Activated T-cell treated with anti-CD3 and anti-CD28 coated beads, Interleukin-2, amount 50 U/mL, for 72 hours (primary cell): ENCODE results near the gene ALCAM. TPM values are rescaled to one million over a fixed set of nuclear protein-coding genes. Genes with fewer than 3 reads are reported as not detected.
A peak's percentile ranks its signal among the peaks of the same experiment; 100 is the strongest.

Experiments
- ATAC-seq, 2 donors: fragments of 150-1000 bp; cut with Tn5 transposase; replicated peaks in 1 of 2; 2 replicates each; pipeline ENCODE4 v1.10.0; 2021; ENCODE audit warnings: moderate library complexity in 2 of 2, mild to moderate bottlenecking in 1 of 2
- DNase-seq, 2 donors: peaks; one replicate each; pipeline ENCODE4 v3.0.0; 2021 to 2022; ENCODE audit warnings: mixed read lengths in 1 of 2
- H3K27ac Mint-ChIP-seq: one replicate; pipeline ENCODE4 v1.8.0; 2022; ENCODE audit warnings: mild to moderate bottlenecking, moderate library complexity, mixed read lengths
- H3K27me3 Mint-ChIP-seq: one replicate; pipeline ENCODE4 v1.8.0; 2022; ENCODE audit warnings: low read depth, mixed read lengths
- H3K36me3 Mint-ChIP-seq, 2 donors: one replicate each; pipeline ENCODE4 v1.8.0; 2022; ENCODE audit warnings: mixed read lengths in 2 of 2, mild to moderate bottlenecking in 1 of 2; ENCODE audit not compliant: insufficient read depth in 2 of 2
- H3K4me1 Mint-ChIP-seq: one replicate; pipeline ENCODE4 v1.8.0; 2022; ENCODE audit warnings: low read depth, mixed read lengths
- H3K4me3 Mint-ChIP-seq, 2 donors: one replicate each; pipeline ENCODE4 v1.8.0; 2022; ENCODE audit warnings: mild to moderate bottlenecking in 2 of 2, mixed read lengths in 2 of 2, moderate library complexity in 2 of 2
- H3K9me3 Mint-ChIP-seq, 2 donors: one replicate each; pipeline ENCODE4 v1.8.0; 2022; ENCODE audit warnings: mixed read lengths in 2 of 2
- total RNA-seq, 2 donors: library from RNA; stranded (reverse); gene quantifications; one replicate each; pipeline ENCODE4 v1.2.3, GENCODE V29; 2022

ALCAM gene
- total RNA-seq, 2 donors from 2014 or later, result 19.4 to 22.0 TPM

- Mint-ChIP-seq H3K9me3 (no peaks in the 10 kb centered on the region), H3K4me1 (no peaks in the 10 kb centered on the region), H3K27ac (no peak overlapping the region), H3K27me3 (no peaks in the 10 kb centered on the region), H3K36me3 (no peaks in the 10 kb centered on the region), H3K4me3 (no peak overlapping the region)
- no peak for ATAC-seq
- DNase-seq, result no peak
Observed at GRCh38 chr3:105429034-105429762, 62.5 kb downstream of the ALCAM start.

- H3K27me3 Mint-ChIP-seq, result no peaks in the 10 kb centered on the region
- no peak overlapping the region for H3K27ac Mint-ChIP-seq
- no peak for ATAC-seq
- H3K4me1 Mint-ChIP-seq, result no peaks in the 10 kb centered on the region
- H3K4me3 Mint-ChIP-seq, result no peak overlapping the region
- no peaks in the 10 kb centered on the region for H3K36me3 Mint-ChIP-seq
- DNase-seq, result no peak
- H3K9me3 Mint-ChIP-seq, result no peaks in the 10 kb centered on the region
Observed at GRCh38 chr3:105430455-105430854, 63.7 kb downstream of the ALCAM start.

DNA sequence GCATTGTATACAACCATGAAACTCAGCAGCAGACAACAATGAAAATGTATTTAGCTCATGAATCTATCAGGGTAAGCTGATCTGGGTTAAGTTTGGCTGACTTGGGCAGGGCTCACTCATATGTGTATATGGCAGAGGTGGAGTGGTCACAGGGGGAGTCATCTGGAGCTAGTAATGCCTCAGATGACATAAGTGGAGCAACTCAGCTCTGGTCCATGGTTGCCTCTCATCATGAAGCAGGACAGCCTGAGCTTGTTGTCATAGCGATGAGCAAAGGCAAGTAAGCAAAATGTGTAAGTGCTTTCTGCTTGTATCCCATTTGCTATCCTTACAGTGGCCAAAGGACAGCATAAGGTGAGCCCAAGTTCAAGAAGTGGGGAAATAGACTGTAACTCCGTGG, 64.5 kb downstream of the ALCAM start:
- no peak overlapping the region for H3K4me3 Mint-ChIP-seq
- no peaks in the 10 kb centered on the region for H3K4me1 Mint-ChIP-seq

GRCh38 chr3:105435277-105435676, 68.6 kb downstream of the ALCAM start:
- DNase-seq (no peak), ATAC-seq (no peak)
- no peaks in the 10 kb centered on the region for H3K4me1 Mint-ChIP-seq
- H3K27ac Mint-ChIP-seq, result no peak overlapping the region
- H3K27me3 Mint-ChIP-seq, result no peaks in the 10 kb centered on the region
- no peak overlapping the region for H3K4me3 Mint-ChIP-seq
- no peaks in the 10 kb centered on the region for H3K9me3 Mint-ChIP-seq
- H3K36me3 Mint-ChIP-seq, result no peaks in the 10 kb centered on the region

More for the DNA sequence above, 64.5 kb downstream of the ALCAM start:
- no peaks in the 10 kb centered on the region for H3K9me3 Mint-ChIP-seq
- no peaks in the 10 kb centered on the region for H3K36me3 Mint-ChIP-seq
- peak; percentile 36 to 39 for ATAC-seq
- H3K27ac Mint-ChIP-seq, result no peak overlapping the region
- DNase-seq, result no peak
- H3K27me3 Mint-ChIP-seq, result no peaks in the 10 kb centered on the region

DNA sequence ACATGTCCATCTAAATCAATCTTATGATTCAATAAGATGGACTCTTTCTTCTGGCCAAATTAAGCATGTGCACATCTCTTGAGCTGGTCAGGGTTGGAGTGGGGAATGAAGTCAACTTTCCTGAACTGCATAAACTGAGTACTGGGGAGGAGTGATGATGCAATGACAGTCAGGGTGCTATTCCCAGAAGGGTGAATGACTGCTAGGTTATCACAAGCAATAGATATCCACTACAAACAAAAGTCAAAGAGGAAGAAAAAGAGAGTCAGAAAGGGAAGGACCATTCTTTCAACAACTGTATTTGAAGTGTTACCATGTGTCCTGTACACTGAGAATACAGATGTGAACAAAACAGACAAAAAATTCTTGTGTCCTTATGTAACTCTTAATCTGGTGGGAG, 70.0 kb downstream of the ALCAM start:
- Mint-ChIP-seq H3K36me3 (no peaks in the 10 kb centered on the region), H3K4me1 (no peaks in the 10 kb centered on the region), H3K27me3 (no peaks in the 10 kb centered on the region), H3K9me3 (no peaks in the 10 kb centered on the region), H3K27ac (no peak overlapping the region), H3K4me3 (no peak overlapping the region)
- no peak for DNase-seq
- no peak for ATAC-seq

DNA sequence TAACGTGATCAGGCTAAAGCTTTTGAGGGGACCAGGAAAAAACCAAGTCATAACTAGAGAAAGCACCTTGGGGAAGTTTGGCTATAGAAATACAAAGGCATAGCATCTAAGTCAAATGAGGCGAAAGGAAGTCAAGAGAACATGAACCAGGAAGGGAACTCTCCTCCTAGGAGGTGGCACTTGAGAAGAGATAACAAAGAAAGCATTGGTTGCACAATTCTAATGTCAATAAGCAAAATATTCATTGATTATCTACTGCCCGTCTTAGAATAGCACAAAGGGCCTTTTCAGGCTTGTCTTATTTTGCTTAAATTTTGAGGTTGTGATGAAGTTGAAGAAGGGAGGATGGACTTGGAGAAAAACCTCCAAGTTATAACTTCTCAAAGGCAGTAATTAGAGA, 73.4 kb downstream of the ALCAM start:
- no peaks in the 10 kb centered on the region for H3K36me3 Mint-ChIP-seq
- ATAC-seq (no peak), DNase-seq (no peak)
- no peak overlapping the region for H3K27ac Mint-ChIP-seq
- no peaks in the 10 kb centered on the region for H3K27me3 Mint-ChIP-seq
- H3K4me1 Mint-ChIP-seq, result no peaks in the 10 kb centered on the region
- no peak overlapping the region for H3K4me3 Mint-ChIP-seq
- H3K9me3 Mint-ChIP-seq, result no peaks in the 10 kb centered on the region

- no peaks in the 10 kb centered on the region for H3K9me3 Mint-ChIP-seq
- DNase-seq (no peak), ATAC-seq (no peak)
- H3K4me1 Mint-ChIP-seq, result no peaks in the 10 kb centered on the region
- H3K4me3 Mint-ChIP-seq, result no peak overlapping the region
- H3K36me3 Mint-ChIP-seq, result no peaks in the 10 kb centered on the region
- no peaks in the 10 kb centered on the region for H3K27me3 Mint-ChIP-seq
- no peak overlapping the region for H3K27ac Mint-ChIP-seq
Observed at GRCh38 chr3:105444725-105445124, 78.0 kb downstream of the ALCAM start.

DNA sequence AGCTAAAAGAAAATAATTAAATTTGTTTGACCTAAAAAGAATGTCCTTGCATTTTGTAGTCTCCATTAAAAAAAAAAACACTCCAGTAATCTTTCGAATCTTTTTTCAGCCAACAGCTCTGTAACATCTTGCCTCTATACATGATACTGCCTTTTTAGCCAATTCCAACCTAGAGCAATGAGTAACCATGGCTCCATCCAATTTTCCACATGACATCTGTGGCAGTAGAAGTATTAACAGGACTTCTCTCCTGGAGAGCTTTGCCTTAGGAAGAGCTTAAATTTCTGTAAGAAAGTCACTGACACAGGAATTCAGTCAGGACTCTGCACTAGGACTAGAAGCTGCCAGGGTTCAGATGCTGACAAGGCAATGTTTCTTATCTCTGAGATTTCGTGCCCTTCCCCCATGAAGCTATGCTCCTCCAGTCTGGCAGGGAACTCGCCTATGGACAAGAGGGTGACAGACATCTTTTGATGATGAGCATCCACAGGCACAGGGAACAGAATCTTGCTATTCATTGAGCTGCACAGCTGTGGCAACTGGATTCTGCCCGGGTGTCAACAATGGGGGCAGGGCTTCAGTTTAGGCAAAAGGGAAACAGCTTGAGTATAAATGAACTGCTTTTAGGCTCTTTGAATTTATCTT, 81.8 kb downstream of the ALCAM start:
- no peaks in the 10 kb centered on the region for H3K27me3 Mint-ChIP-seq
- no peaks in the 10 kb centered on the region for H3K36me3 Mint-ChIP-seq
- no peak for DNase-seq
- H3K9me3 Mint-ChIP-seq, result peaks cover 3% of the 10 kb centered on the region in 2 donors
- H3K27ac Mint-ChIP-seq, result no peak overlapping the region
- ATAC-seq, result no peak
- H3K4me1 Mint-ChIP-seq, result no peaks in the 10 kb centered on the region
- H3K4me3 Mint-ChIP-seq, result no peak overlapping the region

GRCh38 chr3:105449414-105449813, 82.7 kb downstream of the ALCAM start:
- no peaks in the 10 kb centered on the region for H3K27me3 Mint-ChIP-seq
- DNase-seq, result no peak
- H3K9me3 Mint-ChIP-seq, result peaks cover 3% of the 10 kb centered on the region in 2 donors
- H3K4me3 Mint-ChIP-seq, result no peak overlapping the region
- H3K4me1 Mint-ChIP-seq, result no peaks in the 10 kb centered on the region
- H3K36me3 Mint-ChIP-seq, result no peaks in the 10 kb centered on the region
- no peak overlapping the region for H3K27ac Mint-ChIP-seq
- no peak for ATAC-seq

- ATAC-seq, result no peak
- Mint-ChIP-seq H3K36me3 (no peaks in the 10 kb centered on the region), H3K27me3 (peaks cover 8% of the 10 kb centered on the region), H3K4me3 (no peak overlapping the region), H3K27ac (no peak overlapping the region), H3K4me1 (no peaks in the 10 kb centered on the region), H3K9me3 (peaks cover 3% of the 10 kb centered on the region in 2 donors)
- DNase-seq, result no peak
Observed at GRCh38 chr3:105456017-105456416, 89.3 kb downstream of the ALCAM start.

DNA sequence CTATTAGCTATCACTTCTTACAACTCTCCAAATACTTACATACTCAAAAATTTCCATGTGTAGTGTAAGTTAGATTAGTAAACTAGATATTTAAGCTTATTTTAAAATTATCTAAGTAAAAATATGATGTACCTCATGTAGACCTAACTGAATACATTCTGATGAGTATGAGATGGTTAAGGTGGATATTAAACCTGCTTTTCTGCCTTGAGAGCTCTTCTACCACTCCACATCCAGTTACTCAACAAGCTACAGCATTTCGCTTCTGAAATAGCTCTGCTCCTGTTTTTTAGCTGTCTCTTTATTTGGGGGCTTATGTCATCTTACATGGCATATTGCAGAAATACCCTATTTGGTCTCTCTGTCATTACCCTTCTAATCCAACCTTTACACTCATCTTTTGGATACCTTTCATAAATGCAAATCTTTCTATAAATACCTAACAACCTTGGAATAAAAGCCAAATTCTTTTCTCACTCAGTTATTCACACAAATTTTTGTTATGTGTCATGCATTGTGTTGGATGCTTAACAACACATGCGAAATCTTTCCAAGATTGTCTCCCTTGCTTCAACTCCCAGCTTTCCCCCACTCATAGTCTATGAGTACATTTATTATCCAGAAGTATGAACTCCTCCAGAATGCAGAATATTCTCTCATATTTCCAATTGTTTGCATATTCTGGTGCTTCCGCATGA, 92.0 kb downstream of the ALCAM start:
- Mint-ChIP-seq H3K27ac (no peak overlapping the region), H3K4me3 (no peak overlapping the region), H3K27me3 (peaks cover 8% of the 10 kb centered on the region), H3K36me3 (no peaks in the 10 kb centered on the region), H3K4me1 (no peaks in the 10 kb centered on the region), H3K9me3 (no peaks in the 10 kb centered on the region)
- DNase-seq, result no peak
- ATAC-seq, result no peak

DNA sequence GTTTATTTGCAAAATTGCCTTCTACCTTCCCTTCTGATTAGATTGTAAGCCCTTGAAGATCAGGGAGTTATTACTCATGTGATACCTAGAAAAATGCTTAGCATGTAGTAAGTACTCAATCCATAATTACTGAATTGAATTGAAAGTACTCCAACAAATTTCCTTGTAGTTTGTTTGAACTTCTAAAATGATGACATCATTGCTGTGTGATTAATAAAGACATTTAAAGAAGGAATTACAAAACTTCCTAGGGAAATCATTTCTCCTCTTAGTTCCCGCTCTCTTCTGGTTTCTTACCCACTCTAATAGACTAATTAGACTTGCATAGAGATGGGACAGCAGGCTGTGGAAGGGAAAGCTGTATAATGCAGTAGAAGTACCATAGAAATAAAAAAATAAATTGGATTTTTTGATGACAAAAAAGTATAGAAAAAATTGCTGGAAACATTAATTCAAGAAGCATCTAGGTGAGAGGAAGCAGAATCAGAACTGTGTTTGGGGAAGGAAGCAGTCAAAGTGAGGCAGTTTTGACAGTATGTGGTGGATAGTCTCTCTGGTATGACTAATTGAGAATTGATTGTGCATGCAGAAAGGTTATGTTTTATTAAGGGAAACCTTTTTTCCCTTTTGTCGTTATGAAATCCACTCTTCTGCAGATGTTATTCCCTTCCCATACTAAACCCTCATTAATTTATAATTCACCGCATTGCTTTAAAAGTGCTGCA, 93.0 kb downstream of the ALCAM start:
- Mint-ChIP-seq H3K36me3 (no peaks in the 10 kb centered on the region), H3K9me3 (no peaks in the 10 kb centered on the region)

DNA sequence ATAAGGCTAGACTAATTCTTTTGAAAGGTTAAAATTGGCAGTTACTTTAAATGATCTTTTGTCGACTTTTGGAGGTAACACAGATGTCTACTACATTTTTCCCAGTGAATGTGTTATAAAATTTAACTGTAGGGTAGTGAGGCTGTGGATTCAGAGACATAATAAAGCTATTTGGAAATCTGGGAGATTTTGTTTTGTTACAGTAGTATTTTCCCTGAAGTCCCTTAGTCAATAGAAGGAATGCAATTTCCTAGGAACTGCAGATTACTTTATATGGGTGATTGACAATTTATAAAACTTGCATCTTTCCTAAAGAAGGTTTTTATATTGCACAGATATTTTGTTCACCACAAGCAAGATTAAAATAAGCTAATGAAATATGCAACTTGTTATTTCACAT, 96.9 kb downstream of the ALCAM start:
- Mint-ChIP-seq H3K9me3 (no peaks in the 10 kb centered on the region), H3K27ac (no peak overlapping the region), H3K4me1 (no peaks in the 10 kb centered on the region), H3K36me3 (no peaks in the 10 kb centered on the region), H3K27me3 (peaks cover 8% of the 10 kb centered on the region), H3K4me3 (no peak overlapping the region)
- no peak for DNase-seq
- no peak for ATAC-seq

More for the DNA sequence above, 93.0 kb downstream of the ALCAM start:
- Mint-ChIP-seq H3K27me3 (peaks cover 8% of the 10 kb centered on the region), H3K4me3 (no peak overlapping the region), H3K4me1 (no peaks in the 10 kb centered on the region), H3K27ac (no peak overlapping the region)
- DNase-seq, result no peak
- ATAC-seq, result no peak
